ENCODE measurements around the gene PHLDA2. TPM values are rescaled to one million over a fixed set of nuclear protein-coding genes. Genes with fewer than 3 reads are reported as not detected.

The PHLDA2 gene
- total RNA-seq, 1 experiment from 2014 or later, result 111 TPM

DNA sequence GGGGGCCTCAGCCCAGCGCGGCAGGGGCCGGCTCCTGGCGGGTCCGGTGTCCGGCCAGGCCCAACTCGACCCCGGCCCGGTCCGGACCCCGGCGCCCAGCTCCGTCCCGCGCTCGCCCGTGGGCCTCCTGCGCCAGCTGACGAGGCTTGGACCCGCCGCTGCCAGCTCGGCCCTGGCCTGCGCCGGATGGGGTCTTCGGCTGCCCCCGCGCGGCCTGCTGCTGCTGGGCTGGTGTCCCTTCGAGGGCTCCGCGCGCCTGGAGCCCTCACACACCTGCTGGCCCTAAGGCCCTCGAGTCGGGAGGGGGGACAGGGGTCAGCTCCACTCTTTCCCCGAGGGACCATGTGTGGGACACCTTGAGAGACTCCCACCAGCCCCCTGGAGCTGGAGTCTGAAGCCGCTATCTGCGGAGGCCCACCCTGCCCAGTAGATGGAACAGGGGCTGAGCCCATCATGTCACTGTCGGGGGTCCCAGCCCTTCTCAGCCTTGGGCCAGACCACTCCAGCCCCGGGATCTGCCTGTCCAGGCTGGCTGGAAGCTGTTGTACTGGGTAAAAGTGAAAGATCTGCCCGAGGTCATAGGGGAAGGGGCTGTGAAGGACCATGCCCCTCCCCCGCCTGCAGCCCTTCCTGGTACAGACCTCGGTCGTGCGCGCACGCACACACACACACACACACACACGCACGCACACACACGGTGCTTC is 42.9 kb downstream of the PHLDA2 start:
- Mint-ChIP-seq H3K4me3 (ENCODE audit: low read depth, unreplicated experiment) (peak overlapping the region; percentile 16), H3K9me3 (ENCODE audit: low read depth, unreplicated experiment) (no peaks in the 10 kb centered on the region), H3K36me3 (ENCODE audit: insufficient read depth, unreplicated experiment) (peaks cover 16% of the 10 kb centered on the region), H3K27me3 (ENCODE audit: unreplicated experiment) (peaks cover 16% of the 10 kb centered on the region), H3K27ac (ENCODE audit: unreplicated experiment) (peak overlapping the region; percentile 56), H3K4me1 (ENCODE audit: low read depth, unreplicated experiment) (no peaks in the 10 kb centered on the region)
- BruUV-seq (replicated peaks), result no TSS peak
- intact Hi-C loops (cut with micrococcal nuclease; ENCODE audit: unreplicated experiment), result loop anchor here (10.0 kb wide), 1 partner anchor 452 kb away; no protein-coding TSS in a partner anchor
- TF ChIP-seq, protein P1, sequence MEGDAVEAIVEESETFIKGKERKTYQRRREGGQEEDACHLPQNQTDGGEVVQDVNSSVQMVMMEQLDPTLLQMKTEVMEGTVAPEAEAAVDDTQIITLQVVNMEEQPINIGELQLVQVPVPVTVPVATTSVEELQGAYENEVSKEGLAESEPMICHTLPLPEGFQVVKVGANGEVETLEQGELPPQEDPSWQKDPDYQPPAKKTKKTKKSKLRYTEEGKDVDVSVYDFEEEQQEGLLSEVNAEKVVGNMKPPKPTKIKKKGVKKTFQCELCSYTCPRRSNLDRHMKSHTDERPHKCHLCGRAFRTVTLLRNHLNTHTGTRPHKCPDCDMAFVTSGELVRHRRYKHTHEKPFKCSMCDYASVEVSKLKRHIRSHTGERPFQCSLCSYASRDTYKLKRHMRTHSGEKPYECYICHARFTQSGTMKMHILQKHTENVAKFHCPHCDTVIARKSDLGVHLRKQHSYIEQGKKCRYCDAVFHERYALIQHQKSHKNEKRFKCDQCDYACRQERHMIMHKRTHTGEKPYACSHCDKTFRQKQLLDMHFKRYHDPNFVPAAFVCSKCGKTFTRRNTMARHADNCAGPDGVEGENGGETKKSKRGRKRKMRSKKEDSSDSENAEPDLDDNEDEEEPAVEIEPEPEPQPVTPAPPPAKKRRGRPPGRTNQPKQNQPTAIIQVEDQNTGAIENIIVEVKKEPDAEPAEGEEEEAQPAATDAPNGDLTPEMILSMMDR (IDR thresholded peaks at IDR 0.05; ENCODE audit: unreplicated experiment), result no peak
- CTCF ChIA-PET, result interaction anchor here (2.6 kb wide), 1 partner anchor 353 kb away, joined by 7 read pairs; no protein-coding TSS in a partner anchor
- DNase-seq, result no peak

GRCh38 chr11:2885678-2886081 is 43.5 kb downstream of the PHLDA2 start, which contains the start of gene CDKN1C:
TSS of gene CDKN1C (minus strand) at chr11:2885775. CDS start at chr11:2885456, 319 bp downstream.
- CTCF ChIA-PET, result interaction anchor here (1.3 to 2.6 kb wide), 2 partner anchors 148 to 352 kb away, joined by 3 to 7 read pairs; no protein-coding TSS in a partner anchor
- peak; percentile 85 for DNase-seq
- peak within 1 kb of the TSS; percentile 56 for H3K27ac Mint-ChIP-seq (ENCODE audit: unreplicated experiment)

DNA sequence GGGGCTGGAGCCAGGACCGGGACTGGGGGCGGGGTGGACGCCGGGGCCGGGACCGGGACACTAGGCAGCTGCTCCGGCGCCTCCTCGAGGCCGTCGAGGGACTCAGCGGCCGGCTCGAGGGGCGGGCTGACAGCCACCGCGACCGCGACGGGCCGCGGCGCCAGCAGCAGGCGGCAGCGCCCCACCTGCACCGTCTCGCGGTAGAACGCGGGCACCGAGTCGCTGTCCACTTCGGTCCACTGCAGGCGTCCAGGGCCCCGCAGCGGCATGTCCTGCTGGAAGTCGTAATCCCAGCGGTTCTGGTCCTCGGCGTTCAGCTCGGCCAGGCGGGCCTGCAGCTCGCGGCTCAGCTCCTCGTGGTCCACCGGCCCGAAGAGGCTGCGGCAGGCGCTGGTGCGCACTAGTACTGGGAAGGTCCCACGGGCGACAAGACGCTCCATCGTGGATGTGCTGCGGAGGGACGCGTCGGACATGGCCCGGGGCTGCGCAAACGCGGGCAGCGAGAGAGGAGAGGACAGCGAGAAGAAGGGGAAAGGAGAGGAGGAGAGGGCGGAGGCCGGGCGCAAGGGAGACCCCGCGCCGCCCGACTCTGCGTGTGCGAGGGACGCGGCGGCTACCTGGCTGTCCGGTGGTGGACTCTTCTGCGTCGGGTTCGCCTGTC is 44.1 kb downstream of the PHLDA2 start:
- peak overlapping the region; percentile 5 for H3K27ac Mint-ChIP-seq (ENCODE audit: unreplicated experiment)
- BruUV-seq (replicated peaks), result TSS peak; percentile 43
- peaks cover 16% of the 10 kb centered on the region for H3K36me3 Mint-ChIP-seq (ENCODE audit: insufficient read depth, unreplicated experiment)
- H3K4me3 Mint-ChIP-seq (ENCODE audit: low read depth, unreplicated experiment), result peak overlapping the region; percentile 72
- peaks cover 28% of the 10 kb centered on the region for H3K27me3 Mint-ChIP-seq (ENCODE audit: unreplicated experiment)
- no peaks in the 10 kb centered on the region for H3K4me1 Mint-ChIP-seq (ENCODE audit: low read depth, unreplicated experiment)
- intact Hi-C loops (cut with micrococcal nuclease; ENCODE audit: unreplicated experiment), result loop anchor here (10.0 kb wide), 1 partner anchor 450 kb away; no protein-coding TSS in a partner anchor
- H3K9me3 Mint-ChIP-seq (ENCODE audit: low read depth, unreplicated experiment), result no peaks in the 10 kb centered on the region
- TF ChIP-seq, protein P1 (IDR thresholded peaks at IDR 0.05; ENCODE audit: unreplicated experiment), result peak; percentile 29
- CTCF ChIA-PET, result interaction anchor here (1.3 to 2.6 kb wide), 2 partner anchors 148 to 352 kb away, joined by 3 to 7 read pairs; no protein-coding TSS in a partner anchor
- DNase-seq, result peak; percentile 78

More at GRCh38 chr11:2885678-2886081, 43.5 kb downstream of the PHLDA2 start, which contains the start of gene CDKN1C:
- TF ChIP-seq, protein P1 (IDR thresholded peaks at IDR 0.05; ENCODE audit: unreplicated experiment), result no peak
- H3K4me3 Mint-ChIP-seq (ENCODE audit: low read depth, unreplicated experiment), result peak within 1 kb of the TSS; percentile 72
- H3K36me3 Mint-ChIP-seq (ENCODE audit: insufficient read depth, unreplicated experiment), result peaks cover 16% of the 10 kb centered on the region
- intact Hi-C loops (cut with micrococcal nuclease; ENCODE audit: unreplicated experiment), result loop anchor here (10.0 kb wide), 1 partner anchor 451 kb away; no protein-coding TSS in a partner anchor
- no peaks in the 10 kb centered on the region for H3K4me1 Mint-ChIP-seq (ENCODE audit: low read depth, unreplicated experiment)
- no peaks in the 10 kb centered on the region for H3K9me3 Mint-ChIP-seq (ENCODE audit: low read depth, unreplicated experiment)
- H3K27me3 Mint-ChIP-seq (ENCODE audit: unreplicated experiment), result peaks cover 23% of the 10 kb centered on the region
- no TSS peak for BruUV-seq (replicated peaks)

GRCh38 chr11:2883979-2884815 is 45.0 kb downstream of the PHLDA2 start:
- BruUV-seq (replicated peaks), result no TSS peak
- no peaks in the 10 kb centered on the region for H3K9me3 Mint-ChIP-seq (ENCODE audit: low read depth, unreplicated experiment)
- TF ChIP-seq, protein P1 (IDR thresholded peaks at IDR 0.05; ENCODE audit: unreplicated experiment), result no peak
- no peak overlapping the region for H3K27ac Mint-ChIP-seq (ENCODE audit: unreplicated experiment)
- peak overlapping the region; percentile 72 for H3K4me3 Mint-ChIP-seq (ENCODE audit: low read depth, unreplicated experiment)
- intact Hi-C loops (cut with micrococcal nuclease; ENCODE audit: unreplicated experiment), result loop anchor here (10.0 kb wide), 1 partner anchor 449 kb away; no protein-coding TSS in a partner anchor
- CTCF ChIA-PET, result interaction anchor here (0.5 to 2.6 kb wide), 3 partner anchors 147 to 484 kb away, joined by 3 to 7 read pairs (median 5); partner anchors contain the start of gene TSSC4
- peak; percentile 38 for DNase-seq
- H3K27me3 Mint-ChIP-seq (ENCODE audit: unreplicated experiment), result peaks cover 37% of the 10 kb centered on the region
- peaks cover 16% of the 10 kb centered on the region for H3K36me3 Mint-ChIP-seq (ENCODE audit: insufficient read depth, unreplicated experiment)
- H3K4me1 Mint-ChIP-seq (ENCODE audit: low read depth, unreplicated experiment), result no peaks in the 10 kb centered on the region
